ENCODE data around the gene CDK9. TPM values are rescaled to one million over a fixed set of nuclear protein-coding genes. Genes with fewer than 3 reads are reported as not detected.

CDK9 gene
- total RNA-seq (2021) (68.0 and 77.7 TPM in 2 replicates), Bru-seq, nascent RNA (percentile 89 among the genes with signal in this experiment), BruChase-seq, experiment 1, labeled RNA remaining after a 2-hour chase (percentile 91 among the genes with signal in this experiment), BruChase-seq, experiment 2, labeled RNA remaining after a 6-hour chase (percentile 92 among the genes with signal in this experiment)
- long read RNA-seq, transcript CDK9-201 (7 exons, 2,463 nt) = major isoform, 143 of 169 reads
- long read RNA-seq, partial matches to known transcripts = 8 of 169 reads
- long read RNA-seq, other reads (novel, unspliced or antisense) = 17 of 169 reads

DNA sequence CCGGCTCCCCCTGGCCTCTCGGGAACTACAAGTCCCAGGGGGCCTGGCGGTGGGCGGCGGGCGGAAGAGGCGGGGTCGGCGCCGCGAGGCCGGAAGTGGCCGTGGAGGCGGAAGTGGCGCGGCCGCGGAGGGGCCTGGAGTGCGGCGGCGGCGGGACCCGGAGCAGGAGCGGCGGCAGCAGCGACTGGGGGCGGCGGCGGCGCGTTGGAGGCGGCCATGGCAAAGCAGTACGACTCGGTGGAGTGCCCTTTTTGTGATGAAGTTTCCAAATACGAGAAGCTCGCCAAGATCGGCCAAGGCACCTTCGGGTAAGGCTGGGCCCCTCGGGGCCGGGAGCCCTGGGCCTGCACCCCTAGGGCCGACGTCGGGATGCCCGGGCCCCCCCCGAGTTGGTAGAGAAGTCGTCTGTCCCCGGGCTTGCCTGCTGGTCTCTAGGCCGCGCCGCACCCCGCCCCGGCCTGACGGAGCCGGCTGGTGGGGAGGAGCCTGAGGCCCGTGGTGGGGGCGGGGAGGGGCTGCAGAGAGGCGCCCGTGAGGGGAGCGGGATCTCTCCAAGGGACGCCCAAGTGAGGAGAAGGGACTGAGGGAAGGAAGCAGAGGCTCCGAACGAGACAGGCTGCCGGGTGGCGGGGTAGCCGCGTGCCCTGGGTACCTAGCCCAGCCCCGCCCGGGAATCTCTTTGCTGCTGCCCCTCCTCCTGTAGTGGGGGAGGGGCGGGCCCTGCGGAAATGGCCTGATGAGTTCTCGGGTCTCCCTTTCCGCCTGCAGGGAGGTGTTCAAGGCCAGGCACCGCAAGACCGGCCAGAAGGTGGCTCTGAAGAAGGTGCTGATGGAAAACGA lies at the start of gene CDK9:
Gene CDK9 (plus strand): TSS at position 102 of the 840 bp plus-strand sequence. CDS start 115 bp downstream, at position 217.
- ChIA-PET POLR2A (ENCODE audit: low non-redundant PET) (interaction anchor here (0.6 kb wide), 1 partner anchor 713 kb away, joined by 4 read pairs; no protein-coding TSS in a partner anchor), CTCF (interaction anchor here (1.6 kb wide), 1 partner anchor 52 kb away, joined by 5 read pairs; the partner anchor contains the start of gene TOR2A)
- peak; percentile 94 for DNase-seq (ENCODE audit: low spot score)
- no TSS peak for BruUV-seq (replicated peaks)
- peak within 1 kb of the TSS; percentile 77 for H3K4me3 ChIP-seq (ENCODE audit: low read depth, low read length, poor library complexity, severe bottlenecking)
- TF ChIP-seq, protein P1, sequence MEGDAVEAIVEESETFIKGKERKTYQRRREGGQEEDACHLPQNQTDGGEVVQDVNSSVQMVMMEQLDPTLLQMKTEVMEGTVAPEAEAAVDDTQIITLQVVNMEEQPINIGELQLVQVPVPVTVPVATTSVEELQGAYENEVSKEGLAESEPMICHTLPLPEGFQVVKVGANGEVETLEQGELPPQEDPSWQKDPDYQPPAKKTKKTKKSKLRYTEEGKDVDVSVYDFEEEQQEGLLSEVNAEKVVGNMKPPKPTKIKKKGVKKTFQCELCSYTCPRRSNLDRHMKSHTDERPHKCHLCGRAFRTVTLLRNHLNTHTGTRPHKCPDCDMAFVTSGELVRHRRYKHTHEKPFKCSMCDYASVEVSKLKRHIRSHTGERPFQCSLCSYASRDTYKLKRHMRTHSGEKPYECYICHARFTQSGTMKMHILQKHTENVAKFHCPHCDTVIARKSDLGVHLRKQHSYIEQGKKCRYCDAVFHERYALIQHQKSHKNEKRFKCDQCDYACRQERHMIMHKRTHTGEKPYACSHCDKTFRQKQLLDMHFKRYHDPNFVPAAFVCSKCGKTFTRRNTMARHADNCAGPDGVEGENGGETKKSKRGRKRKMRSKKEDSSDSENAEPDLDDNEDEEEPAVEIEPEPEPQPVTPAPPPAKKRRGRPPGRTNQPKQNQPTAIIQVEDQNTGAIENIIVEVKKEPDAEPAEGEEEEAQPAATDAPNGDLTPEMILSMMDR (conservative IDR thresholded peaks at IDR 0.05; ENCODE audit: low read depth, low read length) = no peak
- no peak for TF ChIP-seq EZH2 (IDR thresholded peaks at IDR 0.05; ENCODE audit: borderline replicate concordance, low read depth, low read length, poor library complexity, severe bottlenecking)
- H3K27ac ChIP-seq (ENCODE audit: low read depth, low read length, poor library complexity, severe bottlenecking) = peak within 1 kb of the TSS; percentile 93
- H3K9me3 ChIP-seq (ENCODE audit: low read depth, low read length, poor library complexity, severe bottlenecking) = no peaks in the 10 kb centered on the region
- peaks cover 6% of the 10 kb centered on the region for H3K4me1 ChIP-seq (ENCODE audit: insufficient read depth, low read length, poor library complexity, severe bottlenecking)
- intact Hi-C loops (cut with micrococcal nuclease; ENCODE audit: unreplicated experiment) = loop anchor here (1.0 to 5.0 kb wide), 4 partner anchors 51 to 195 kb away; partner anchors contain the start of gene TOR2A
- no peaks in the 10 kb centered on the region for H3K27me3 ChIP-seq (replicated peaks; ENCODE audit: insufficient read depth, low read depth, low read length, poor library complexity)
- peaks cover 43% of the 10 kb centered on the region for H3K36me3 ChIP-seq (ENCODE audit: insufficient read depth, low read length, poor library complexity, severe bottlenecking)

DNA sequence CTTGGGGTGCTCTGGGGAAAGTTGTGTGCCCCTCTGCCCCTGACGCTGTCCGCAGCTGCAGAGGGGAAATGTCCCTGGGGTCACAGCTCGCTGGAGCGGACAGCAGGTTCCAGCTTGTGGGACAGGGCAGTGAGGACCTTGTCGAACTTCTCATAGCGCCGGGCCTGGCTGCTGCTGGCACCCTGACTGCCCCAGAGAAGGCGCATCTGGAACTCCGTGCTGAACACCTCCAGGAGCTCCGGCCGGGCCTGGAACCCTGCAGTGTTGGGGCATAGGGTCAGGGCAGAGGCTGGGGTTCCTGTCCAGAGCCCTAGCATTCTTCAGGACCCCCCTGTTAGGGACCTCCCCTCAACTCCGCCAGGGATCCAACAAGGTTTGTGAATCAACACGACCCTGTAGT lies 47.2 kb upstream of the CDK9 start:
- no peaks in the 10 kb centered on the region for H3K27me3 ChIP-seq (replicated peaks; ENCODE audit: insufficient read depth, low read depth, low read length, poor library complexity)
- no peaks in the 10 kb centered on the region for H3K36me3 ChIP-seq (ENCODE audit: insufficient read depth, low read length, poor library complexity, severe bottlenecking)
- POLR2A ChIA-PET (ENCODE audit: low non-redundant PET) = no interaction called here
- no peaks in the 10 kb centered on the region for H3K9me3 ChIP-seq (ENCODE audit: low read depth, low read length, poor library complexity, severe bottlenecking)
- H3K4me3 ChIP-seq (ENCODE audit: low read depth, low read length, poor library complexity, severe bottlenecking) = no peak overlapping the region
- H3K4me1 ChIP-seq (ENCODE audit: insufficient read depth, low read length, poor library complexity, severe bottlenecking) = peaks cover 10% of the 10 kb centered on the region
- H3K27ac ChIP-seq (ENCODE audit: low read depth, low read length, poor library complexity, severe bottlenecking) = no peak overlapping the region
- CTCF ChIA-PET = no interaction called here
- DNase-seq (ENCODE audit: low spot score) = no peak
- BruUV-seq (replicated peaks) = no TSS peak
- intact Hi-C loops (cut with micrococcal nuclease; ENCODE audit: unreplicated experiment) = no loop called here
- TF ChIP-seq EZH2 (IDR thresholded peaks at IDR 0.05; ENCODE audit: borderline replicate concordance, low read depth, low read length, poor library complexity, severe bottlenecking) = no peak
- TF ChIP-seq, protein P1 (conservative IDR thresholded peaks at IDR 0.05; ENCODE audit: low read depth, low read length) = no peak

DNA sequence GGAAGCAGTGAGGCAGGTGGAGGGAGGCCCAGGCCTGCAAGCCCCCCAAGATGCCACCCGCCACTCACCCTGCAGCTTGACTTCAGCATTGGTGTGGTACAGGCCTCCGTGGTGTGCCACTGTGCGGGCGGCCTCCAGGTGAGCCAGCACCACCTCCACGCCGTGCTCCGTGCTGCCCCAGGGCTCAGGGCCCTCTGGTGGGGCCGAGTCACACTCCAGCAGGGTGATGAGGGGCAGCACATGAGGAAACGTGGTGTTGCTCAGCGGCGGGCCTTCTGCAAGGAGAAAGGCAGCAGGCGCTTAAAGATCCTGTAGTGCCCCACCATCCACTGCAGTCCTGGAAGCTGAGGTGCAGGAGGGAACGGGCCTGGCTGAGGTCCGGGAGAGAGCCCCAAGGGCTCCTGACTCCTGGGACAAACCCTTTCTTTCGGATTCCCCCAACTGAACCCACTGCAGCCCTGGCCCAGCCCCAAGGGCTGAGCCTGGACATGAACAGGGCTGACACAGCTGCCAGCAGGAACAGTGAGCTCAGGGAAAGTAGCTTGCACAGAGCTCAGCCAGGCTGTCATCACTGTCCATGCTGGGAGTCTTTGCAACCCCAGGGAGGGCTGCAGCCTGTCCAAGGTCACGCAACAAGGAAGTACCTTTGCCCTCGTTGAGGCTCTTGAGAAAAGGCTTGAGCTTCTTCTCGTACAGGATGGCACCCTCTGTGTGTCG lies 46.1 kb upstream of the CDK9 start:
- H3K36me3 ChIP-seq (ENCODE audit: insufficient read depth, low read length, poor library complexity, severe bottlenecking) = no peaks in the 10 kb centered on the region
- POLR2A ChIA-PET (ENCODE audit: low non-redundant PET) = no interaction called here
- intact Hi-C loops (cut with micrococcal nuclease; ENCODE audit: unreplicated experiment) = no loop called here
- CTCF ChIA-PET = no interaction called here
- no TSS peak for BruUV-seq (replicated peaks)
- no peaks in the 10 kb centered on the region for H3K9me3 ChIP-seq (ENCODE audit: low read depth, low read length, poor library complexity, severe bottlenecking)
- H3K4me3 ChIP-seq (ENCODE audit: low read depth, low read length, poor library complexity, severe bottlenecking) = no peak overlapping the region
- no peak overlapping the region for H3K27ac ChIP-seq (ENCODE audit: low read depth, low read length, poor library complexity, severe bottlenecking)
- H3K27me3 ChIP-seq (replicated peaks; ENCODE audit: insufficient read depth, low read depth, low read length, poor library complexity) = no peaks in the 10 kb centered on the region
- peaks cover 4% of the 10 kb centered on the region for H3K4me1 ChIP-seq (ENCODE audit: insufficient read depth, low read length, poor library complexity, severe bottlenecking)
- TF ChIP-seq, protein P1 (conservative IDR thresholded peaks at IDR 0.05; ENCODE audit: low read depth, low read length) = no peak
- TF ChIP-seq EZH2 (IDR thresholded peaks at IDR 0.05; ENCODE audit: borderline replicate concordance, low read depth, low read length, poor library complexity, severe bottlenecking) = no peak
- DNase-seq (ENCODE audit: low spot score) = no peak
